ENCODE measurements around the gene STIMATE. TPM values are rescaled to one million over a fixed set of nuclear protein-coding genes. Genes with fewer than 3 reads are reported as not detected.

Gene STIMATE
- polyA plus RNA-seq, 1 of the 3 experiments (the other 2 are of a cell fraction), result 9.3 TPM

GRCh38 chr3:52939600-52939999 is 42.3 kb upstream of the STIMATE start (continued):
- TF ChIP-seq SIN3A (IDR thresholded peaks at IDR 0.05; ENCODE audit: borderline replicate concordance, low read depth, low read length) (no peak), MXI1 (IDR thresholded peaks at IDR 0.05; ENCODE audit: low read depth, low read length) (no peak)

- ChIA-PET CTCF (interaction anchor here (0.6 to 2.6 kb wide), 35 partner anchors 9 to 235 kb away, joined by 3 to 16 read pairs (median 4); partner anchors contain the start of gene STIMATE), POLR2A (no interaction called here)
- H2AFZ ChIP-seq (ENCODE audit: low read depth), result 0 out of 2 replicates have a peak overlapping the region, but pooled peaks have one; percentile 61
- H3K4me1 ChIP-seq (ENCODE audit: control insufficient read depth in 1 of 2, insufficient read depth in 2 of 2, low read depth in 1 of 2, low read length in 1 of 2), result peaks cover 0 to 2% of the 10 kb centered on the region in 2 experiments; a peak in 2 of 4 replicates
- H4K20me1 ChIP-seq (ENCODE audit: insufficient read depth), result no peaks in the 10 kb centered on the region
- no peaks in the 10 kb centered on the region for H3K27me3 ChIP-seq (ENCODE audit: insufficient read depth)
- H3K9me3 ChIP-seq, result no peaks in the 10 kb centered on the region
- no peak overlapping the region for H3K4me2 ChIP-seq
- no peaks in the 10 kb centered on the region for H3K9me2 ChIP-seq
- no peak overlapping the region for H3K9ac ChIP-seq
- no peaks in the 10 kb centered on the region for H3K79me2 ChIP-seq (ENCODE audit: insufficient read depth)
- H3K36me3 ChIP-seq (replicated peaks in 1 of 2; ENCODE audit: control insufficient read depth in 1 of 2, insufficient read depth in 2 of 2, low read length in 1 of 2), result no peaks in the 10 kb centered on the region
- H3F3A ChIP-seq (replicated peaks; ENCODE audit: insufficient read depth), result no peaks in the 10 kb centered on the region
- peak overlapping the region in 1 of 2 experiments; percentile 11; a peak in 1 of 4 replicates for H3K27ac ChIP-seq (ENCODE audit: low read depth in 2 of 2, low read length in 1 of 2)
- 20% methylated on average over 8 of the region's 8 CpGs for WGBS (ENCODE audit: low lambda C conversion rate)
- peak; percentile 77 for DNase-seq
- no peak overlapping the region; a peak in 1 of 4 replicates for H3K4me3 ChIP-seq (ENCODE audit: low read depth in 2 of 2, low read length in 1 of 2)
- TF ChIP-seq RCOR1 (IDR thresholded peaks at IDR 0.05; ENCODE audit: low read length) (no peak), TAF1 (IDR thresholded peaks at IDR 0.05; ENCODE audit: borderline replicate concordance, low read depth, low read length) (no peak), USF2 (IDR thresholded peaks at IDR 0.05; ENCODE audit: borderline replicate concordance, low read depth, low read length) (no peak), FOXM1 (IDR thresholded peaks at IDR 0.05; ENCODE audit: low read depth) (no peak), GATA2 (CRISPR knock-in tag; IDR thresholded peaks at IDR 0.05) (0 out of 2 replicates have a peak, but pooled peaks have one; percentile 23), NRF1 (IDR thresholded peaks at IDR 0.05; ENCODE audit: low read depth, low read length) (no peak), YY1 (IDR thresholded peaks at IDR 0.05; ENCODE audit: low read depth) (no peak), SMC3 (IDR thresholded peaks at IDR 0.05; ENCODE audit: low read depth, low read length) (peak; percentile 83), CTCF (IDR thresholded peaks at IDR 0.05) (peak; percentile 80), RFX5 (IDR thresholded peaks at IDR 0.05; ENCODE audit: low read length) (0 out of 2 replicates have a peak, but pooled peaks have one; percentile 30), RXRA (IDR thresholded peaks at IDR 0.05; ENCODE audit: borderline replicate concordance, low read depth) (no peak), CHD2 (IDR thresholded peaks at IDR 0.05; ENCODE audit: low read length, partially characterized antibody) (no peak), RAD21 (IDR thresholded peaks at IDR 0.05; ENCODE audit: low read length) (peak; percentile 75), MXI1 (IDR thresholded peaks at IDR 0.05; ENCODE audit: low read depth, low read length) (peak; percentile 61; the same call in 1 of the 2 replicates)
Measured at GRCh38 chr3:52934630-52935530, 37.5 kb upstream of the STIMATE start.
